Stimulated activated naive CD4-positive, alpha-beta T cell (primary cell): ENCODE results near the gene ZFYVE28.

Source experiments
- DNase-seq, 6 experiments: peaks; one replicate each; lab custom pipeline; 2025; lab: John Stamatoyannopoulos, UW

Gene ZFYVE28

GRCh38 chr4:2428496-2429213 lies 10.2 kb upstream of the ZFYVE28 start:
- DNase-seq = no peak

- DNase-seq = no peak
These were observed 9.2 kb upstream of the ZFYVE28 start for GRCh38 chr4:2427383-2428334.

GRCh38 chr4:2426711-2427275 lies 8.3 kb upstream of the ZFYVE28 start:
- no peak for DNase-seq

- DNase-seq = no peak
These were observed 7.6 kb upstream of the ZFYVE28 start for GRCh38 chr4:2426069-2426397.

GRCh38 chr4:2425386-2426068 lies 7.1 kb upstream of the ZFYVE28 start:
- DNase-seq = no peak

GRCh38 chr4:2424581-2424980 lies 6.1 kb upstream of the ZFYVE28 start:
- no peak for DNase-seq

- DNase-seq = no peak
These were observed 5.2 kb upstream of the ZFYVE28 start for GRCh38 chr4:2423695-2424094.

- no peak for DNase-seq
These were observed 4.6 kb upstream of the ZFYVE28 start for GRCh38 chr4:2423066-2423465.

- DNase-seq = no peak
These were observed 3.5 kb upstream of the ZFYVE28 start for GRCh38 chr4:2421928-2422327.

- DNase-seq = no peak
These were observed 1.4 kb upstream of the ZFYVE28 start for GRCh38 chr4:2419814-2420213.

GRCh38 chr4:2418650-2419571 lies 466 bp upstream of the ZFYVE28 start, which contains the start of gene CFAP99:
Gene CFAP99 (plus strand): TSS chr4:2418955.
- DNase-seq = peak; percentile 92 to 96 (median 94)

- peak in 3 of 6 experiments; percentile 16 to 31 (median 17) for DNase-seq
These were observed 1.1 kb downstream of the ZFYVE28 start for GRCh38 chr4:2417226-2417764.

- DNase-seq = peak in 1 of 6 experiments; percentile 17
These were observed 1.8 kb downstream of the ZFYVE28 start for GRCh38 chr4:2416564-2417225.

GRCh38 chr4:2415881-2416563 lies 2.4 kb downstream of the ZFYVE28 start:
- peak in 1 of 6 experiments; percentile 11 for DNase-seq

GRCh38 chr4:2415213-2415612 lies 3.2 kb downstream of the ZFYVE28 start:
- DNase-seq = no peak

GRCh38 chr4:2413821-2414610 lies 4.4 kb downstream of the ZFYVE28 start:
- DNase-seq = peak in 1 of 6 experiments; percentile 42

GRCh38 chr4:2412885-2413716 lies 5.3 kb downstream of the ZFYVE28 start:
- DNase-seq = peak; percentile 67 to 88 (median 80)

- DNase-seq = peak in 5 of 6 experiments; percentile 22 to 88 (median 81)
These were observed 5.9 kb downstream of the ZFYVE28 start for GRCh38 chr4:2412534-2412884.
